OCI-LY1 (cell line): ENCODE measurements around the gene PLEKHH1.

Source experiments
- H2AFZ ChIP-seq: fragments of 200-600 bp; sonication (generic), shearing (Covaris generic); 2 replicates; pipeline ENCODE4 v1.6.0; 2014; ENCODE audit warnings: antibody characterized with exemption, mild to moderate bottlenecking, low read length
- H3F3A ChIP-seq: fragments of 200-600 bp; sonication (generic), shearing (Covaris generic); 2 replicates; pipeline ENCODE4 v1.6.0; 2014; ENCODE audit warnings: mild to moderate bottlenecking, antibody characterized with exemption, low read length, moderate library complexity; ENCODE audit not compliant: insufficient read depth
- H3K27ac ChIP-seq: fragments of 200-600 bp; sonication (generic); 2 replicates; pipeline ENCODE4 v1.5.1; 2014; ENCODE audit warnings: low read length, mixed run types, mild to moderate bottlenecking, low read depth; ENCODE audit not compliant: poor library complexity, severe bottlenecking
- H3K27me3 ChIP-seq: fragments of 200-600 bp; sonication (generic); 2 replicates; pipeline ENCODE4 v1.6.0; 2014; ENCODE audit warnings: antibody characterized with exemption, mild to moderate bottlenecking, low read length, moderate library complexity; ENCODE audit not compliant: insufficient read depth
- H3K36me3 ChIP-seq: fragments of 200-600 bp; sonication (generic); 2 replicates; pipeline ENCODE4 v1.6.1; 2014; ENCODE audit warnings: mild to moderate bottlenecking, antibody characterized with exemption, low read length, moderate library complexity, mixed read lengths; ENCODE audit not compliant: insufficient read depth
- H3K4me1 ChIP-seq: fragments of 200-600 bp; sonication (generic); 2 replicates; pipeline ENCODE4 v1.5.1; 2014; ENCODE audit warnings: mild to moderate bottlenecking, low read length, moderate library complexity; ENCODE audit not compliant: insufficient read depth, severe bottlenecking
- H3K4me2 ChIP-seq: fragments of 200-600 bp; sonication (generic), shearing (Covaris generic); 2 replicates; pipeline ENCODE4 v1.6.1; 2014; ENCODE audit warnings: low read length
- H3K4me3 ChIP-seq: fragments of 200-600 bp; sonication (generic); 2 replicates; pipeline ENCODE4 v1.5.1; 2014; ENCODE audit warnings: low read length, low read depth, mild to moderate bottlenecking, mixed read lengths; ENCODE audit not compliant: poor library complexity, severe bottlenecking
- H3K79me2 ChIP-seq: fragments of 200-600 bp; shearing (Covaris generic); 2 replicates; pipeline ENCODE4 v1.6.1; 2016; ENCODE audit warnings: mixed run types, low read length, mixed read lengths; ENCODE audit not compliant: insufficient read depth
- H3K9ac ChIP-seq: fragments of 200-600 bp; sonication (generic), shearing (Covaris generic); 2 replicates; pipeline ENCODE4 v1.6.1; 2014; ENCODE audit warnings: mild to moderate bottlenecking, low read length, mixed read lengths
- H3K9me2 ChIP-seq: fragments of 200-600 bp; sonication (generic), shearing (Covaris generic); 2 replicates; pipeline ENCODE4 v1.6.1; 2014; ENCODE audit warnings: low read depth, mild to moderate bottlenecking, low read length, mixed read lengths
- H3K9me3 ChIP-seq: fragments of 200-600 bp; shearing (Covaris generic); 2 replicates; pipeline ENCODE4 v1.6.1; 2014; ENCODE audit warnings: low read length, mixed read lengths
- H4K20me1 ChIP-seq: fragments of 200-600 bp; sonication (generic), shearing (Covaris generic); 2 replicates; pipeline ENCODE4 v1.6.0; 2016; ENCODE audit warnings: mild to moderate bottlenecking, low read length; ENCODE audit not compliant: insufficient read depth
- CTCF ChIP-seq: fragments of 200-600 bp; sonication (generic), shearing (Covaris generic); IDR thresholded peaks from 2 replicates; pipeline ENCODE4 v1.5.1; 2017; ENCODE audit warnings: mild to moderate bottlenecking, antibody characterized with exemption, low read length, moderate library complexity, mixed read lengths
- EZH2 ChIP-seq: fragments of 200-600 bp; sonication (generic), shearing (Covaris generic); IDR thresholded peaks from 2 replicates; pipeline ENCODE4 v1.8.0; 2017; ENCODE audit warnings: borderline replicate concordance, mixed run types, mild to moderate bottlenecking, antibody characterized with exemption, low read length, moderate library complexity, mixed read lengths

PLEKHH1 gene

GRCh38 chr14:67508956-67509355 is 24.1 kb upstream of the PLEKHH1 start:
- peaks cover 10% of the 10 kb centered on the region; the same call in 1 of the 2 replicates for H3K27me3 ChIP-seq
- H3K9me3 ChIP-seq, result no peaks in the 10 kb centered on the region
- no peak overlapping the region for H3K4me2 ChIP-seq
- no peaks in the 10 kb centered on the region for H3K4me1 ChIP-seq
- no peak overlapping the region for H2AFZ ChIP-seq
- no peak for TF ChIP-seq EZH2
- TF ChIP-seq CTCF, result no peak
- H3K4me3 ChIP-seq, result no peak overlapping the region
- no peak overlapping the region for H3K9ac ChIP-seq
- H3K79me2 ChIP-seq, result no peaks in the 10 kb centered on the region
- H3K9me2 ChIP-seq, result no peaks in the 10 kb centered on the region
- H3K36me3 ChIP-seq, result no peaks in the 10 kb centered on the region
- no peaks in the 10 kb centered on the region for H4K20me1 ChIP-seq
- no peaks in the 10 kb centered on the region for H3F3A ChIP-seq
- H3K27ac ChIP-seq, result no peak overlapping the region

GRCh38 chr14:67510121-67510520 is 23.0 kb upstream of the PLEKHH1 start:
- Histone ChIP-seq H3F3A (no peaks in the 10 kb centered on the region), H3K4me2 (no peak overlapping the region), H3K4me1 (peaks cover 4% of the 10 kb centered on the region), H3K27ac (no peak overlapping the region), H3K9me3 (no peaks in the 10 kb centered on the region), H3K27me3 (peaks cover 9% of the 10 kb centered on the region; the same call in 1 of the 2 replicates), H2AFZ (no peak overlapping the region), H3K79me2 (no peaks in the 10 kb centered on the region), H3K9ac (no peak overlapping the region), H3K9me2 (no peaks in the 10 kb centered on the region), H3K4me3 (no peak overlapping the region), H4K20me1 (no peaks in the 10 kb centered on the region), H3K36me3 (no peaks in the 10 kb centered on the region)
- TF ChIP-seq CTCF (no peak), EZH2 (no peak)

GRCh38 chr14:67510836-67511235 is 22.3 kb upstream of the PLEKHH1 start:
- H3K9ac ChIP-seq, result no peak overlapping the region
- no peaks in the 10 kb centered on the region for H3K36me3 ChIP-seq
- no peak overlapping the region for H3K4me3 ChIP-seq
- peaks cover 5% of the 10 kb centered on the region; the same call in 1 of the 2 replicates for H3K27me3 ChIP-seq
- no peaks in the 10 kb centered on the region for H3K79me2 ChIP-seq
- H3F3A ChIP-seq, result no peaks in the 10 kb centered on the region
- H4K20me1 ChIP-seq, result no peaks in the 10 kb centered on the region
- no peak overlapping the region for H3K27ac ChIP-seq
- no peaks in the 10 kb centered on the region for H3K9me3 ChIP-seq
- peaks cover 9% of the 10 kb centered on the region for H3K4me1 ChIP-seq
- H2AFZ ChIP-seq, result no peak overlapping the region
- no peak overlapping the region for H3K4me2 ChIP-seq
- no peak for TF ChIP-seq CTCF
- TF ChIP-seq EZH2, result no peak
- no peaks in the 10 kb centered on the region for H3K9me2 ChIP-seq
